Measurements from ENCODE around the gene HINT2.

DNA sequence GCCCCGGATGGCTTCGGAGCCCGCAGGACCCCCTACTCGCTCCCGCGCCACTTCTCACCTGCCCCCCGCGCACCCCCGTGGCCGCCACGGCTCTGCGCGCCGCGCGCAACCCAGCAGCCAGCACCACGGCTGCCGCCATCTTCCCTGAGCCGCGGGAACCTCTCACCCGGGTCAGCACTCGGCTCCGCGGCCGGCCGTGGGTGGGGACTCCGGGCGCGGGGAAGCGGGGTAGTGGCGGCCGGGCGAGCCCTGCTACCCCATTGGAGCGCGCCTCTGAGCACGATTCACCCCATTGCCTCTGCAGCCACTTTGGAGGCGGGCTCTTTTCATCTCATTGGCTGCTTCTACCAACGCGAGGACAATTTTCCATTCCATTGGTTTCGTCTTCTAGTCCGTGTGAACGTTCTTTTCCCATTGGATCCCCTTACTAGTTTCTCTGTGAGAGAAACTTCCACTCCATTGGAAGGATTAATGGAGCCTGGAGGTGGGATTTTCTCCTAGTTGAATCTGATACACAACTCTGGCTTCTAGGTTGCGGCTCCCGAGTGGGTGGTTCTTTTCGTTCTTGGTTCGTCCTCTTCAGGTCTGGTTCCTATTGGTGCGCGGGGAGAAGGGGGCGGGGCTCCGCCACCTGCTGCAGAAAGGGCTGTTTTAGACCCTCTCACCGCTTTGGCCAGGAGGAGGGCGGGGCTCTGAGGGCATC is at the start of gene HINT2:
- TF ChIP-seq EZH2phosphoT487 (IDR thresholded peaks at IDR 0.05; ENCODE audit: insufficient read depth, low read depth) (no peak), EZH2 (IDR thresholded peaks at IDR 0.05; ENCODE audit: insufficient read depth, poor library complexity, severe bottlenecking) (no peak)
